DND-41 (cell line): ENCODE results near the gene NR2F1.

Experiments used
- CTCF ChIP-seq: IDR thresholded peaks from 2 replicates; pipeline ENCODE4 v1.5.1; 2012; ENCODE audit warnings: borderline replicate concordance, low read length, moderate library complexity, mild to moderate bottlenecking; ENCODE audit not compliant: poor library complexity, severe bottlenecking; ENCODE audit errors: extremely low read depth
- EZH2 ChIP-seq: IDR thresholded peaks from 3 replicates; pipeline ENCODE4 v1.6.1; 2012; ENCODE audit warnings: borderline replicate concordance, low read depth, mild to moderate bottlenecking, moderate library complexity, low read length, inconsistent platforms; ENCODE audit not compliant: severe bottlenecking

DNA sequence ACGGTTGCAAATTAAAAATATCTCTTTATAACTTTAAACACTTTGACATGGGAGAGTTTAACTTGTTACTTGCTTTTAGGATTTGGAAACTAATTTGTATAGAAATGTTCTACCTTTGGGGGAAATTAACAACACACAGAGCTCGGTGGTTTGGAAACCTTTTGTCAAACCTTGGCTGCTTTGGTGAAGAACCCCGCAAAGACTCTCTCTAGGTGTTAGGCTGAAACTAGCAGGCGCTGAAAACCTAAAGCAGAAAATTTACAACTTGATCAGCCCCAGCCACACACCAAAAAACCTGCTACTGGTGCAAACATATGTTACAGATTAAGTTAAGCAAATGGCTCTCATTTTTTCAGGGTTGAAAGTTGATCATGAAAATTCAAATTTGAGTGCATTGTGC, 25.8 kb downstream of the NR2F1 start:
- TF ChIP-seq CTCF (no peak), EZH2 (peak; percentile 51)
